SK-N-MC (cell line): ENCODE results near the gene GAGE12F.

Source experiments
- DNase-seq: peaks from one replicate; pipeline ENCODE4 v3.0.0-alpha.2; 2011; ENCODE audit warnings: low read depth, low spot score
- H3K27ac ChIP-seq: fragments of 200-600 bp; sonication (generic); 2 replicates; pipeline ENCODE4 v1.5.1; 2016; ENCODE audit warnings: mixed run types
- H3K36me3 ChIP-seq: fragments of 200-600 bp; sonication (generic); 2 replicates; pipeline ENCODE4 v1.6.1; 2017; ENCODE audit warnings: antibody characterized with exemption, low read length, mixed read lengths; ENCODE audit not compliant: insufficient read depth
- H3K4me3 ChIP-seq: fragments of 200-600 bp; sonication (generic); 2 replicates; pipeline ENCODE4 v1.5.1; 2016
- H3K9ac ChIP-seq: fragments of 200-600 bp; sonication (generic); 2 replicates; pipeline ENCODE4 v1.8.0; 2017; ENCODE audit warnings: mixed run types, mixed read lengths; ENCODE audit not compliant: insufficient read length
- H3K9me3 ChIP-seq: fragments of 200-600 bp; sonication (generic); 2 replicates; pipeline ENCODE4 v1.6.1; 2017; ENCODE audit warnings: low read depth, mild to moderate bottlenecking, antibody characterized with exemption, low read length, moderate library complexity, mixed read lengths
- EZH2 ChIP-seq: fragments of 200-600 bp; sonication (generic); IDR thresholded peaks from one replicate; pipeline ENCODE4 v1.6.1; 2017; ENCODE audit warnings: antibody characterized with exemption
- FOXP2 ChIP-seq: optimal IDR thresholded peaks from 2 replicates; pipeline ENCODE3; 2011; ENCODE audit warnings: mild to moderate bottlenecking, moderate library complexity; ENCODE audit not compliant: insufficient read depth; ENCODE audit errors: extremely low read length, control extremely low read depth
- POLR2AphosphoS5 ChIP-seq: IDR thresholded peaks from 2 replicates; pipeline ENCODE4 v1.6.1; 2012; ENCODE audit warnings: mild to moderate bottlenecking, low read depth, low read length, borderline replicate concordance

The GAGE12F gene

DNA sequence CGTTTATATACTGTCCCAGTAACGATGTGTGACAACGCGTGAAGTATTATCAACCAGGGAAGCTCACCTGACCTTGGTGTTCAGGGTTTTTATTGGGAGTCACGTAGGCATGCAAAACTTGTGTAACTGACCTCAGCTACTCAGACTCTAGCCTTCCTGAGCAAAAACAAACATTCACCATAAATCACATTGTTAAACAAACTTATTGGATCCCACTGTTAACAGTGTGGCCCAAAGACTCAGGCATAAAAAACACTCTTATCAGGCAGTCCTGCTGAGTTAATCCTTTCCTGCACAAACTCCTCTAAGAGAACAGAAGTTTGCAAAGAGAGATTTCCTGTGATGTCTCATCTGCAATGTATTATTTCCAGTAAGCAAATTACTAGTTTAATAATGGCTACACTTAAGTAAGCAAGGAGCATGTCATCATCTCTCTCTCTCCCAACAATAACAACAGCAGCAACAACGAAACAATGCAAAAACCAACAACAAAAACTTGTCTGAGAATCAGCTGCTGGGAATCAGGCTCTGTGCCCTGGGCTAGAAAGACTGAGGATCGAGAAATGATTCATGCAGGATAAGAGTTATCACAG lies 50.2 kb downstream of the GAGE12F start:
- no peak for DNase-seq
- no peak overlapping the region for H3K27ac ChIP-seq
- H3K9ac ChIP-seq: no peak overlapping the region
- H3K36me3 ChIP-seq: no peaks in the 10 kb centered on the region
- no peak for TF ChIP-seq POLR2AphosphoS5
- TF ChIP-seq EZH2: no peak
- no peak for TF ChIP-seq FOXP2
- H3K9me3 ChIP-seq: no peaks in the 10 kb centered on the region
- no peak overlapping the region for H3K4me3 ChIP-seq
